GM19025 (cell line): Measurements from ENCODE around the gene CLIP2.
"Not testable (repeated sequence)": the region's sequence is repeated elsewhere in the genome, so short reads cannot be mapped to it uniquely, and the experiment has no call there.

Source experiments
- ATAC-seq: cut with Tn5 transposase; IDR thresholded peaks from one replicate; pipeline ENCODE4 v1.9.1; 2021; ENCODE audit warnings: mild to moderate bottlenecking, low read depth, moderate library complexity; ENCODE audit not compliant: unreplicated experiment

CLIP2 gene

DNA sequence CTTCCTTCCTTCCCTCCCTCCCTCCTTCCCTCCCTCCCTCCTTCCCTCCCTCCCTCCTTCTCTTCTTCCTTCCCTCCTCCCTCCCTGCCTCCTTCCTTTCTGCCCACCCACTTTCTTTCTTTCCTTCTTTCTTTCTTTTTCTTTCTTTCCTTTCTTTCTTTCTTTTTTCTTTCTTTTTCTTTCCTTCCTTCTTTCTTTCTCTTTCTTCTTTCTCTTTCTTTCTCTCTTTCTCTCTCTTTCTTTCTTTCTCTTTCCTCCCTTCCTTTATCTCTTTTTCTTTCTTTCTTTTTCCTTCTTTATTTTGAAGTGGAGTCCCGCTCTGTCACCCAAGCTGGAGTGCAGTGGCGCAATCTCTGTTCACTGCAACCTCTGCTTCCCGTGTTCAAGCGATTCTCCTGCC, 130.8 kb downstream of the CLIP2 start:
- no peak for ATAC-seq

GRCh38 chr7:74424291-74424880, 135.2 kb downstream of the CLIP2 start:
- no peak for ATAC-seq

DNA sequence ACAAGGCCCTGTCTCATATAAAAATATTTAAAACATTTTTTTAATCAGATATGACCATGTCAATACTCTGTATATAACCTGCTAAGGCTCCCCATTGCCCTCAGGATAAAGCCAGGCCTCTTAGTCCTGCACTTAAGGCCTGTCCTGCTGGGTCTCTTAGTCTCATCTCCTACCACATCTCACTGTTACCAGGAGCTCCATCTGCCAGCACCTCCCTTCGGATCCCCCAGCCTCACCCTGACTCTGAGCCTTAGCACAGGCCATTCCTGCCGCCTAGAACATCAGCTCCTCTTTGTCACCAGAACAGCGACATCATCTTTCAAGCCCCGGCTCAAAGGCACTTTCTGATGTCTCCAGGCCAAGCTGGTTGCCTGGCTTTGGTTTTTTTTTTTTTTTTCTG, 138.8 kb downstream of the CLIP2 start:
- no peak for ATAC-seq

GRCh38 chr7:74429153-74429747, 140.0 kb downstream of the CLIP2 start:
- no peak for ATAC-seq

DNA sequence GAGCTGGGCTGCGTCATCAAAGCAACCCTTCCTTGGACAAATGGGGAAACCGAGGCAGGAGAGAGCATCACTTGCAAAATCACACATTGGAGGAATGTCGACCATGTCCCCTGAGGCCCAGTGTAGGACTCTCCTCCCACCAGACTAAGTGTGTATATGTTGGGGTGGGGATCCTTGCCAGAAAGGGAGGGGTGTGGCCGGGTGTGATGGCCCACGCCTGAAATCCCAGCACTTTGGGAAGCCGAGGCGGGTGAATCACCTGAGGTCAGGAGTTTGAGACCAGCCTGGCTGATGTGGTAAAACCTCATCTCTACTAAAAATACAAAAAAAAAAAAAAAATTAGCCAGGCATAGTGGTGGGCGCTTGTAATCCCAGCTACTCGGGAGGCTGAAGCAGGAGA, 141.2 kb downstream of the CLIP2 start:
- ATAC-seq = not testable (repeated sequence)

DNA sequence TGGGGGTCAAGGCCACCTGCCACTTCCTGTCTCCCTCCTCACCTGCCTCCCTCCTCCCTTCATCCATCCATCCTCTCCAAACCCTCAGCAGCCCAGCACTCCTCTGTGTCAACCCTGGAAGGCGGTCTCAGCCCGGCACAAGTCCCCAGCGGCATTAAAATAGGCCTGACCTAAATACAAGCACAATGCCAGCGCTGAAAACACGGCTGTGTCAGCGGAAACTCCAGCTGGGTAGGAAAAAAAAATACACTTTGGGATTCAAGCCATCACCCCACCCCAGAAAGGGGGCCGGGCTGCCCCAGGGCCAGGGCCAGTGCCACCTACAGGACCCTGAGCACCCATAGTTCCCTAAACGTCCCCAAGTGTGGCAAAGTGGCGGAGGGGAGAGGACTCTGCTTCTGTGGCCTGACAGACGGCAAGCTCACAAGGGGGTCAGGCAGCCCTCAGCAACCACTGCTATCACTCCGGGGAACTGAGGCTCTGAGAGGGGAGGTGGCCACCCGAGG, 141.8 kb downstream of the CLIP2 start:
- ATAC-seq = no peak

- not testable (repeated sequence) for ATAC-seq
Observed at GRCh38 chr7:74437291-74437571, 148.0 kb downstream of the CLIP2 start.

GRCh38 chr7:74438327-74438726, 149.1 kb downstream of the CLIP2 start:
- ATAC-seq = no peak

- no peak for ATAC-seq
Observed at GRCh38 chr7:74439541-74439940, 150.3 kb downstream of the CLIP2 start.

DNA sequence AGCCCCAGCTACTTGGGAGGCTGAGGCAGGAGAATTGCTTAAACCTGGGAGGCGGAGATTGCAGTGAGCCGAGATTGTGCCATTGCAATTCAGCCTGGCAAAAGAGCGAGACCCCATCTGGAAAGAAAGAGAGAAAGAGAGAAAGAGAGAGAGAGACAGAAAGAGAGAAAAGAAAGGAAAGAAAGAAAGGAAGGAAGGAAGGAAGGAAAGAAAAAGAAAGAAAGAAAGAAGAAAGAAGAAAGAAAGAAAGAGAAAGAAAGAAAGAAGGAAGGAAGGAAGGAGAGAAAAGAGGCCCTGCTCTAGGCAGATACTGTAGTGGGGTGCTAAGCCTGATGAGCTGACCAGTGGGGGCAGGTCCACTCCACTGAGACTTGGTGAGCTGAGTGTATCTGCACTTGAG, 150.9 kb downstream of the CLIP2 start:
- ATAC-seq = not testable (repeated sequence)

- ATAC-seq = no peak
Observed at GRCh38 chr7:74441801-74442200, 152.6 kb downstream of the CLIP2 start.

- ATAC-seq = no peak
Observed at GRCh38 chr7:74443543-74444247, 154.5 kb downstream of the CLIP2 start.

- no peak for ATAC-seq
Observed at GRCh38 chr7:74449144-74449543, 159.9 kb downstream of the CLIP2 start.

DNA sequence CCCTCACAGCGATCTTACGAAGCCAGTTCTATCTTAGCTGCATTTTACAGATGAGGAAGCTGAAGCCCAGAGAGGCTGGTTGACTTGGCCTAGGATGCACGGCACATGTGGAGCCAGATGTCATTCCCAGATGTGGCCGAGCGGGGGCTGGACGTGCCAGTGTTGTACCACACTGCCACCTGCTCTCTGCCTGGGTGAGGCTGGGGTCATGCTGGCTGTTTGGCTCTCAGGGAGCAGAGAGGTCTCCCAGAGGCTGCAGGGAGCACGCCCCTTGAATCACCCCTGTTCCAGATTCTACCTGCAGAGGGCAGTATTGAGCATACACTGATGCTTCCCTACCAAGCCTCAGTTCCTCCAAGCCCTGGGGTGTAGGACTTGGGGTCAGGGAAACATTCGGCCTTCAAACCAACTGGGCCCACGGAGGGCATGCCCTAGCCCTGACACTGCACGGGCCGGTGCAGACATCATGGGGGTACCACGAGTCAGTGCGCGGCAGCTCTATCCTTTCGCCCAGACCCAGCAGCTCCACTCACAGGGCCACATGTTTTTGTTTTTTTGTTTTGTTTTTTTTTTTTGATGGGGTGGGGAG, 160.7 kb downstream of the CLIP2 start:
- ATAC-seq = no peak

DNA sequence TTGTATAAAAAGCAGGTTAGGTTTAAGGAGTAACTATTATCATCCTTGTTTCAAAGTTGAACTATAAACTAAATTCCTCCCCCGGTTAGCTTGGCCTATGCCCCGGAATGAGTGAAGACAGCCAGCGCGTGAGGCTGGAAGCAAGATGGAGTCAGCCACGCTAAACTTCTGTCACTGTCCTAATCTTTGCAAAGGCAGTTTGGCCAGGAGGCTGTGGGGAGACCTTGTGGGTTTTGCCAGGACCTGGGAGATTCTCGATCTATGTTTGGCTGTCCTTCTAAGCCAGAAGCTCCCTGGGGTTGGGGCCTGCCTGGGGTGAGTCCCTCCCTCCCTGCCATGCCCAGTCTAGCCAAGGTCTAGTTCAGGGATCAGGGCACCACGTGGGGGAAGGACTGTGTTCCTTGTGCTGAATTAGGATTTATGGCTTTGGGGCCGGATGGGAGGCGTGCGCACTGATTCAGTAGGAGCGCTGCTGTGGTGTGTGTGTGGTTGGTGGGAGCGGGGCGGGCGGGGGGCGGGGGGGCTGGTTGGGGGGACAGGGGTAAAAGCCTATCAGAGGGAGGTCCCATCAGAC, 163.6 kb downstream of the CLIP2 start:
- ATAC-seq = no peak

- no peak for ATAC-seq
Observed at GRCh38 chr7:74453322-74454011, 164.3 kb downstream of the CLIP2 start, which contains the start of gene GTF2IRD1. GTF2IRD1 (plus strand) TSS chr7:74453906; CDS start chr7:74508081, 54,175 bp downstream.

DNA sequence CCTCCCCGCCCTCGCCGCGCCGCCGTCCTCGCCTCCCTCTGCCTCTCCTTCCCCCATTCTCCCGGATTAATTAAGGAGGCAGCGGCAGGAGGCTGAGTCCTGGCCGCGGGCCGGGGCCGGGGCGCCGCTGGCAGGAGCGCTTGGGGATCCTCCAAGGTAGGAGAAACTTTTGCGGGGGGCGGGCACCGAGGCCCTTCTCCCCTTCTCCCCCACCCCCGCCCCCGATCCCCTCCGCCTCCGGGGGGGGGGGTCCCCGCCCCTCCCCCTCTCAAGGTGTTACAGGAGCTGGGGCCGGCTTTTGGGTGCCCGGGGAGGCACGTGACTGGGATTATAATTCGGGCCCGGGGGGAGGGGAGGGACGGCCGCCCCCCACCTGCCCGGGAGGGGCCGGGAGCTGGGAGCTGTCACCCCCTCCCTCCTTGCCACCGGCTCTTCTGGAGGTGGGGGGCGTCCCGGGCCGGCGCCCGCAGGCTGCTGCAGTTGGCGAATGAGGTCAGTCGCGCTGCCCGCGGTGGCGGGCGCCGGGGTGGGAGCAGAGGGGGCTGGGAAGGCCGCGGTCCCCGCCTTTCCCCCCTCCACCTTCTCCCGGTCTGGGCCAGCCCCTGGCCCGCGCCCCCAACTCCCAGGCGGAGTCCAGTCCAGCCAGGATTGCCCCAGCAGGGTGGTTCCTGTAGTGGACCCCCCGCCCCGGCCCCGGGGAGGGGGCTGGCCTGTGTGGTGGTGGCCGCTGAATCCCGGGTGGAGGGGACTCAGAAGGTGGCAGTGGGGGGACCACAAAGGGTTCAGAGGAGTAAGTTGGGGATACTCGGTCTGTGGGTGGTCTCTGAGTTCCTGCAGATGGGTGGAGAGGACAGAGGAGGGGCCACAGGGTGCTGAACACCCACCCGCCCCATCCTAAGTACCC, 165.1 kb downstream of the CLIP2 start:
- no peak for ATAC-seq

GRCh38 chr7:74454925-74455288, 165.7 kb downstream of the CLIP2 start:
- no peak for ATAC-seq

GRCh38 chr7:74455291-74455804, 166.1 kb downstream of the CLIP2 start:
- no peak for ATAC-seq
